GDM1 (cell line): Measurements from ENCODE around the gene TOMM20.
A peak's percentile ranks its signal among the peaks of the same experiment; 100 is the strongest.
"Not testable (repeated sequence)": the region's sequence is repeated elsewhere in the genome, so short reads cannot be mapped to it uniquely, and the experiment has no call there.

ENCODE experiments used
- DNase-seq: peaks from one replicate; lab custom pipeline; 2025; lab: John Stamatoyannopoulos, UW

TOMM20 gene

DNA sequence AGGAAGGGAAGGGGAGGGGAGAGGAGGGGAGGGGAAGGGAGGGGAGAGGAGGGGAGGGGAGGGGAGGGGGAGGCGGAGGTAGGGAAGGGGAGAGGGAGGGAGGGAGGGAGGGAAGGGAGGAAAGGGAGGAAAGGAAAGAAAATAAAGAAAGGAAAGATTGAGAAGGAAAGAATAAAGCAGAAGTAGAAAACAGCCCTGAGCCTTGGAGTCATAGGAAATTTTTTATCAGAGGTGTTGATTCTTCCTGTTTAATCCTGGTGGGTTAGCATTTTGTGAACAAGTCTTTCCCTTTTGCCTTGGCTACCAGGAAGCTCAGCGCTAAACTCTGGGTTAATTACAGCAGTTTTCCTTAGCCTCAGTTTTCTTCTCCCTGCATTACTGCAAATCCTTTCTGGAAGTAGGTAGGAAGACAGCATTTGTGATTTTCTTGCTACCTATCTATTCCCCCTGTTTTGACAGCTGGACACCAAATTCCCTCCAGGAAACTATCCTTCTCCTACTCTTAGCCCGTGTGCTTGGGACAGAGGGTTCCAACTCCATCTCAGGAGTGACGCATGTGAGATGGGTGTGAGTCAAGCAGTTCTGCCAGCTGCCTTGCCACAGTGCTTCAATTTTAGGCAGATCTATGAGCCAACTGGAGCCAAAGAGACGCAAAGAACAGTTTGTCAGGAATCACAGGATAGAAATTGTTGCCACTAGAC, 26.9 kb downstream of the TOMM20 start:
- DNase-seq, result no peak

DNA sequence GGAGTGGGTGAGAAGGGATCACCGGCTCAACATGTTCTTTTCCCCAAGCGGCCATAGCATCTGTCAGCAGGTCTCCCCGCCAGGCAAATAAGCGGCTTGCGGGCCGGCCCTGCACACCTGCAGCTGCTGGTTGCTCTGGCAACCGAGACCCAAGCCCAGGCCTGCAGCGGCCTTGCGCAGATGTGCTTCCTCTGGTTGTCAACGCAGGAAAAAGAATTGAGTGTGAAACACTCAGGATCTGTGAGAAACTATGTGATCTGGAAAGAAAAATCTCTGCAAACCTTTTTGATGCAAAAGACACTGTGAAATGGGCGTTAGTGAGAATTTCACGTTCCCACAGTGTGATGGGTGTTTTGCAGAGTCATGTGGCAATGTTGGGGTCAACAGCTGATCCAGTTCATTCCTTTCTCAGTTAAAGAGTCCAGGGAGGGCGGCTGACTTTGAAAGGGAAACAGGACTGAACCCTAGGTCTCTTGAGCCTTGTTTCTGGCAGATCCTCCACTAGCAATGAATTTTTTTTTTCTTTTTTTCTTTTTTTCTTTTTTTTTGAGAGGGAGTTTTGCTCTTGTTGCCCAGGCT, 28.4 kb downstream of the TOMM20 start:
- no peak for DNase-seq

DNA sequence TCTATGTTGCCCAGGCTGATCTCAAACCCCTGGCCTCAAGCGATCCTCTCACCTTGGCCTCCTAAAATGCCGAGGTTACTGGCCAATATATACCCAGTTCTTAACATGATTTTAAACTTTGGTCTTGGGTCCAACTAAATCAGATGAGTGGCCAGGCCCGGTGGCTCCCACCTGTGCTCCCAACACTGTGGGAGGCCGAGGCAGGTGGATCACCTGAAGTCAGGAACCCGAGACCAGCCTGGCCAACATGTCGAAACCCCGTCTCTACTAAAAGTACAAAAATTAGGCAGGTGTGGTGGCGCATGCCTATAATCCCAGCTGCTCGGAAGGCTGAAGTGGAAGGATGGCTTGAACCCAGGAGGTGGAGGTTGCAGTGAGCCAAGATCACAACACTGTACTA, 29.6 kb downstream of the TOMM20 start:
- no peak for DNase-seq

DNA sequence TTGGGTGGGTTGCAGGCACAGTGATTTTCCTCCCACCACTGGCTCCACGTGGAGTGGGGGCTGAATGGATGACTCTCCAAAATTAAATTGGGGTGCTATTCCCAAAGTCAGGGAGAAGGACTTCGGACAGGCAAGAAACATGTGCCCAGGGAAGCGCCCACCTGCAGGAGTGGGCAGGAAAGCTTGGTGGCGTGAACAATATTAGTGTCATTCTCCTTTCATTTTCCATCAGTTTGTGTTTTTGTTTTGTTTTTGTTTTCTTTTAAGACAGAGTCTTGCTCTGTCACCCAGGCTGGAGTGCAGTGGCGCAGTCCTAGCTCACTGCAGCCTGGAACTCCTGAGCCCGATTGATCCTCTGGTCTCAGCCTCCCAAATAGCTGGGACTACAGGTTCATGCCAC, 30.1 kb downstream of the TOMM20 start:
- DNase-seq, result no peak

DNA sequence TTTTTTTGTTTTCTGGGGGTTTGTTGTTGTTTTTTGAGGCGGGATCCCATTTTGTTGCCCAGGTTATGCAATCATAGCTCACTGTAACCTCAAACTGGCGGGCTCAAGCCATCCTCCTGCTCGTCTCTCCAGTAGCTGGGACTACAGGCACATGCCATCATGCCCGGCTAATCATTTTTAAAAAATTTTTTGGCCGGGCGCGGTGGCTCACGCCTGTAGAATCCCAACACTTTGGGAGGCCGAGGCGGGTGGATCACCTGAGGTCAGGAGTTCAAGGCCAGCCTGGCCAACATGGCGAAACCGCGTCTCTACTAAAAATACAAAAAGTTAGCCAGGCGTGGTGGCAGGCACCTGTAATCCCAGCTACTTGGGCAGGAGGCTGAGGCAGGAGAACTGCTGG, 31.1 kb downstream of the TOMM20 start:
- not testable (repeated sequence) for DNase-seq

DNA sequence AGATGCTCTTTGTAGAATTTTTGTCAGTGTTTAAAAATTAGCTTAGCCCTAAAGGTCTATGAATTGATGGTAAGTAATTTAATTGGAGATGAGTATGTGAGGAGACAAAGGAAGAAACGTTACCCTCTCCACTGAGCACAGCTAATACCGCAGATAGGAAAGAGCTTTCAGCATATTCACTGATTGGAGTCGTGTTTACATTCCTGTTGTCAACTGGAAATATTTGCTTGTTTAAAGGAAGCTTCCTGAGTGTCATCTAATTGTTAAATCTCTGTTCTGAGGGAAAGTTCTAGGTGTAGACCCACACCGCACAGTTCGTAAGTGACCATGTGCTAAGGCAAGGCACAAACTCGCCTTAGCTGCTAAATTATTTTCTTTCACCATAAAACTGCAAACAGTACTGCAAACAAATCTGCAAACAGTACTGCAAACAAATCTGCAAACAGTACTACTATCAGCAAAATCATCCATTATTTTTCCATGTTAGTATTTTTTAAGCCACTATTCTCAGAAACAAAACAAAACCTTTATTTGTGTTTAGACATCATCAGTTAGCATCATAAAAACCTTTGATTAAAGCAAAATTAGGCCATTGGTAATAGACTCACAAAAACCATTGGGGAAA, 32.6 kb downstream of the TOMM20 start:
- no peak for DNase-seq

DNA sequence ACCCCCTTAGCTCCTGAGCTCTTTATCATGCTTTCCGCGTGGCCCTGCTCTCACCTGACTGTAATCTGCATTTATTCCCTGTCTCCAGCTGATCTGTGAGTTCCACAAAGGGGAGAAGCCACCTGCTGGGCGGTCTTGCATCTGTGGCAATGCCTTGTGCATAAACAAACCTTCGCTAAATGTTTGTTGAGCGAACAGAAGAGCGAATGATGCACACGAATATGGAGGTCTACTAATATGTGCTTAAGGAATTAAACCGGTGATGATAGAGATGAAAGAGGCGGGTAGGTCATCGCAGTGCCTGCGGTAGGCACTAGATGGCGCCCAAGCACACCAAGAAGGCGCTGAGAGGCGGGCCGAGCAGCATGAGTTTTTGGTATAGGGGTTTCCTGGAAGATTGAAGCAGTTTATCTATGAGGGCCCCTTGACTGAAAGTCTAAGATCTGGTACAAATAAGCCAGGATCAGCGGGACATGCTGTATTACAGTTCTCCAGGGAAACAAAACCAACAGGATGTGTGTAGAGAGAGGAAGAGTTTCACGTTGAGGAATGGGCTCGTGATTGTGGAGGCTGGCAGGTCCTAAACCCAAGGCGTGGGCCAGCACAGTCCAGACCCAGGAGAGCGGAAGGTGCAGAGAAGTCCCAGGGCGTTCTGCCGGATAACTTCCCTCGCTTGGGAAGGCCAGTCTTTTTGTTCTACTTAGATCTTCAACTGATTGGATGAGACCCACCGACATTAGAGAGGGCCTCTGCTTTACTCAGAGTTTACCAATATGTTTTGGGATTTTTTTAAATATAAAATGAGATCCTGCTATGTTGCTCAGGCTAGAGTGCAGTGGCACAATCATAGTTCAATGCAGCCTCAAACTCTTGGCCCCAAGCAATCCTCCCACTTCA, 34.7 kb downstream of the TOMM20 start:
- peak; percentile 61 for DNase-seq

DNA sequence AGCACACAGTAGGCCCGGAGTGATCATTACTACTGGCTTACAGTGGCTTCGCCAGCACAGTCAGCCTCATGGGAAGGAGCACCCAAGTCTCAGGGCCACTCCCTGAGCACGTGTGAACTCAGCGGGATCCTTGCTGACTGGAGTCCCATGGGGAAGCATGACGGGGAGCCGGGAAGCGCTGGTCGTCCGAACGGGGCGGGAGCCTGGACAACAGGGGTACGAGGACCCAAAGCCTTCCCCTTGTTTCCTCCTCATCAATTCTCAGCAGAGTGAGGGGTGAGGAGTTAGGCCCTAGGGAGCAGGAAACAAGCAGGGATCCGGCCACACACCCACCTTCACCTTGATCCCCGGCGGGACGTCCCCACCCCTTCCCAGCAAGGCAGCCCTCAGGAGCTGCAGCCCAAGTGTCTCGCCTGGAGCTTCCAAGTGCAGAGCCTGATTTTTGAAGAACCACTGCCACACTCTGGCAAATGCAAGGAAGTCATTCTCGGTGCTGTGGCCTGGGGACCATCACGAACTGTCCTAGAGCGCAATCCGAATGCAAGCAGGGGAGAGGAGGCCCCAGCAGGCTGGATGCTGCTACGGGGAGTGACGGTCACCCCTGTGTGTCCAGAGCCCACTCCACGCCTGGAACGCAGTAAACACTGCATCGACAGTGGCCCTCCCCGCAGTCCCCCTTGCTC, 35.5 kb downstream of the TOMM20 start:
- peak; percentile 36 for DNase-seq

DNA sequence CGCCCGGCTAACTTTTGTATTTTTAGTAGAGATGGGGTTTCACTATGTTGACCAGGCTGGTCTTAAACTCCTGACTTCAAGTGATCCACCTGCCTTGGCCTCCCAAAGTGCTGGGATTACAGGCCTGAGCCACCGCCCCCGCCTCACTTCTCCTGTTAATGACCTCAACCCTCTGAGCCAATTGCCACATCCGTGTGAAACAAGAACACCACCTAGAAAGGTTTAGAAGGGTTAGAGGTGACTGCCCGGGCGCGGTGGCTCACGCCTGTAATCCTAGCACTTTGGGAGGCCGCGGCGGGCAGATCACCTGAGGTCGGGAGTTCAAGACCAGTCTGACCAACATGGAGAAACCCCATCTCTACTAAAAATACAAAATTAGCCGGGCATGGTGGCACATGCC, 36.2 kb downstream of the TOMM20 start:
- DNase-seq, result not testable (repeated sequence)

DNA sequence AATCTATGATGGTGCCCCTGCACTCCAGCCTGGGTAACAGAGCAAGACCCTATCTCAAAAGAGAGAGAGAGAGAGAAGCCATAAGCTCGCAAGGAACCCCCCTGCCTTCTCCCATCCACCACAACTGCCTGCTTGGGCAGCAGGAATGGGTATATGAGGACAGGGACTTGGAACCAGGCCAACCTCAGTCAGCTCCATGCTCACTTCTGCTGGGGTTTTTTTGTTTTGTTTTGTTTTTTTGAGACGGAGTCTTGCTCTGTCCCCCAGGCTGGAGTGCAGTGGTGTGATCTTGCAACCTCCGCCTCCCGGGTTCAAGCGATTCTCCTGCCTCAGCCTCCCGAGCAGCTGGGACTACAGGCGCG, 36.6 kb downstream of the TOMM20 start:
- not testable (repeated sequence) for DNase-seq

DNA sequence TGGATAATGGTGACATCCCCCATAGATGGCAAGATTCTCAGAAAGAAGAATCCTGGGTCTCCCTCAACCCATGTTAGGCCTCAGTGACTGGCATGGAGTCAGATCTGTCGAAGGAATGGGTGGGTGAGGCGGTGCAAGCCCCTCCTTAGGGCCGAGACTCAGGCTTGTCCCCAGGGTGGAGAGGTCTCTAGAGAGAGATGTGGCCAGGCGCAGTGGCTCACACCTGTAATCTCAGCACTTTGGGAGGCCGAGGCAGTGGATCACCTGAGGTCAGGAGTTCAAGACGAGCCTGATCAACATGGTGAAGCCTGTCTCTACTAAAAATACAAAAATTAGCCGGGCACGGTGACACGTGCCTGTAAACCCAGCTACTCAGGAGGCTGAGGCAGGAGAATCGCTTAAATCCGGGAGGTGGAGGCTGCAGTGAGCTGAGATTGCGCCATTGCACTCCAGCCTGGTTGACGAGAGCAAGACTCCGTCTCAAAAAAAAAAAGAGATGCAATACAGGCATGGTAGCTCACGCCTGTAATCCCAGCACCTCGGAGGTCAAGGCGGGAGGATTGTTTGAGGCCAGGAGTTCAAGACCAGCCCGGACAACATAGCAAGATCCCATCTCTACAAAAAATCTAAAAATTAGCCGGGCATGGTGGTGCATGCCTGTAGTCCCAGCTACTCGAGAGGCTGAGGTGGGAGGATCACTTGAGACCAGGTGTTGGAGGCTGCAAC, 37.2 kb downstream of the TOMM20 start:
- not testable (repeated sequence) for DNase-seq

DNA sequence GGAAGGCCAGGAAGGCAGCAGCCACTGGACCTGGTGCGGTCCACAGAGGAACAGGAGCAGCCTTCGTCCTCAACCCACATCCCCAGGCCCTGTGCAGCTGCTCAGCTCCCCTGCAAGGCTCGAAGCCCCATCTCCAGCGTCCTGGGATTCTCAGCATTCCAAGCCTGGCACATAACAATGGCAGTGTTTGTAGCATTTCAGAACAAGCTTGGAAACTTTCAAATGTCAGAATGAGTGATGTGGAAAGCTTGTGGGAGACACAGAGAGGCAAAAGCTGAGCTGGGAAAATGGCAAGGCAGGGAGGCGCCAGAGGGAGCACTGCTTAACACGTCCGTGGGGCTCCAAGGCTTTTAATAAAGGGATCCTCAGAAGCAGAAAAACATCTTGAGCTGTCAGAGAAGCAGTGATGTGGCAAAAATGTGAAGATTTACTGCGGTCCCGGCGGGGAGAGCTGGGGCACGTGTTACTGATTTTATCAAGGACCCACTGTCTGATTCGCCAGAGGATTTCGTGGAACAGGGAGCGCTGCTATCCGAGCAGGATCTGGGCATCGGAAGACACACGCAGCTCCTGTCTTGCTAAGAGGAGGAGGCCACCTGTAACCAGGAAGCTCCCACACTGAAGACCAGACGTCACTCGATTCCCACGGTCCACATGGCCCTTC, 38.1 kb downstream of the TOMM20 start:
- no peak for DNase-seq

DNA sequence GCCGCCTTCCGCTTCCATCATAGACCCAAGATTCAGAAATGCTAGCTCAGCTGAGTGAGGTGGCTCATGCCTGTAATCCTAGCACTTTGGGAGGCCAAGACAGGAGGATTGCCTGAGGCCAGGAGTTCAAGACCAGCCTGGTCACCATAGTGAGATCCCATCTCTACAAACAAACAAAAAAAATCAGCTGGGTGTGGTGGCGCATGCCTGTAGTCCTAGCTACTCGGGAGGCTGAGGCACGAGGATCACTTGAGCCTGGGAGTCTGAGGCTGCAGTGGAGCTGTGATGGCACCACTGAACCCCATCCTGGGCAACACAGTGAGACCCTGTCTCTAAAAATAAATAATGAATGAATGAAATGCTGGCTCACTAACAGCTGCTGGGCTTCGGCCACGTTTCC, 39.7 kb downstream of the TOMM20 start:
- no peak for DNase-seq

DNA sequence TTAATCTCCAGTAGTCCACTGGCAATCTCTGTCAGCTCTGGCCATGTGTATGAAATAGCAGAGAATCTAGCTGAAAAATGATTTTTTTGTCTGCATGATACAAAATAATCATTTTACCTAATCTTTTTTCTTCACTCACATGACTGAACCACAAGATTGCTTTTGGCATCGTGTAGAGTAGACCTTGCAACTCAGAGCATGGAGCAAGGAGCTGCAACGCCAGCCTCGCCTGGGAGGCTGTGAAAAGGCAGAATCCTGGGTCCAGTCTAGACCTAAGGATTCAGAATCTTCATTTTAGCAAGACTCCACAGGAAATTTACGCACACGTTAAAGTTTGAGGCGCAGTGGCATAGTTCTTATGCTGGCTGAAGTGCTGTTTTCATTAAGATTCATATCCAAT, 40.2 kb downstream of the TOMM20 start:
- DNase-seq, result no peak

DNA sequence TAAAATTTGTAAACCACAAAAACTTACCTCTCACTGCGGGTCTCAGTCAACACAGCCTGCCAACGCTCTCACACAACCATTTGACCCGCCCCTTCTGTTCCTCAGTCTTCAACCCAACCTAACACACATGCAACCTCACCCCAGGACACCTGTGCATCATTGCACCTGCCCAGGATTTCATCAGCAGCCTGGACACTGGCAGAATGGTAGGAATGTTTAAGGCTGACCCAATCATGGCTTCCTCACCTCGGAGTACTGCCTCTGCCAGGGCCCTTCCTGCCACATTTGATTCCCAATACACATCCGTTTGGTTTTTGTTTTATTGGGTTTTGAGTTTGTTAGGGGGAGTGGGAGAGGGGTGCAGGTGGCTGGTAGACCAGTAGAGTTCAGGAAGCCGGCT, 40.7 kb downstream of the TOMM20 start:
- DNase-seq, result no peak

DNA sequence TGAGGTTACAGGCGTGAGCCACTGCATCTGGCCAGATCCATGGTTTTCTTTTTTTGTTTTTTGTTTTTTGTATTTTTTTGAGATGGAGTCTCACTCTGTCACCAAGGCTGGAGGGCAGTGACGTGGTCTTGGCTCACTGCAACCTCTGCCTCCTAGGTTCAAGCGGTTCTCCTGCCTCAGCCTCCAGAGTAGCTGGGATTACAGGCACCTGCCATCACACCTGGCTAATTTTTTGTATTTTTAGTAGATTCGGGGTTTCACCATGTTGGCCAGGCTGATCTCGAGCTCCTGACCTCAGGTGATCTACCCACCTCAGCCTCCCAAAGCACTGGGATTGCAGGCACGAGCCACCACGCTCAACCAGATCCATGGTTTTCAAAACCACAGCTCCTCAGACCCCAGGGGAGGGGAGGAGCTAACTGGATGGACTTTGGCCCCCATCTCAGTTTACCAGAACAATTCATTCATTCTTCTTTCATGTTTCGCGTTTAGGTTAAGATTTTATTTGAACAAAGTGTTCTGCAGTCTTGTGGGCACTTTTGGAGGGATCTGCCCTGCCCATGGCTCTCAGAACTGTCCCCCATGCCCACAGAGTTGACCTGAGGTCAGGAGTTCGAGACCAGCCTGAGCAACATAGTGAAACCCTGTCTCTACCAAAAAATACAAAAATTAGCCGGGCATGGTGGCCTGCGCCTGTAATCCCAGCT, 43.1 kb downstream of the TOMM20 start:
- DNase-seq, result not testable (repeated sequence)

DNA sequence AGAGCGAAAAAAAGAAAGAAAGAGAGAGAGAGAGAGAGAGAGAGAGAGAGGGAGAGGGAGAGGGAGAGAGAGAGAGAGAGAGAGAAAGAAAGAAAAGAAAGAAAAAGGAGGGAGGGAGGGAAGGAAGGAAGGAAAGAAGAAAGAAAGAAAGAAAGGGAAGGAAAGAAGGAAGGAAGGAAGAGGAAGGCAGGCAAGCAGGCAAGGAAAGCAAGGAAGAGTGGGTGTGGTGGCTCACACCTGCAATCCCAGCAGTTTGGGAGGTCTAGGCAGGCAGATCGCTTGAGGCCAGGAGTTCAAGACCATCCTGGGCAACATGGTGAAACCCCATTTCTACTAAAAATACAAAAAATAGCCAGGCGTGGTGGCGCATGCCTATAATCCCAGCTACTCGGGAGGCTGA, 47.8 kb downstream of the TOMM20 start:
- DNase-seq, result not testable (repeated sequence)

DNA sequence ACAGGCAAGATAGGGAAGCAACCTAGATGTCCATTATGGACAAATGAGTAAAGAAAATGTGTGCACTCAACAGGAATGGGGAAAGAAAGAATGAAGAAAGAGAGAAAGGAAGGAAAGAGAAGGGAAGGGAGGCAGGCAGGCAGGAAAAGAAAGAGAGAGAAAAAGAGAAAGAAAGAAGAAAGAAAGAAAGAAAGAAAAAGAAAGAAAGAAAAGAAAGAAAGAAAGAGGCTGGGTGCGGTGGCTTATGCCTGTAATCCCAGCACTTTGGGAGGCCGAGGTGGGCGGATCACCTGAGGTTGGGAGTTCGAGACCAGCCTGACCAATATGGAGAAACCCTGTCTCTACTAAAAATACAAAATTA, 48.4 kb downstream of the TOMM20 start:
- not testable (repeated sequence) for DNase-seq

DNA sequence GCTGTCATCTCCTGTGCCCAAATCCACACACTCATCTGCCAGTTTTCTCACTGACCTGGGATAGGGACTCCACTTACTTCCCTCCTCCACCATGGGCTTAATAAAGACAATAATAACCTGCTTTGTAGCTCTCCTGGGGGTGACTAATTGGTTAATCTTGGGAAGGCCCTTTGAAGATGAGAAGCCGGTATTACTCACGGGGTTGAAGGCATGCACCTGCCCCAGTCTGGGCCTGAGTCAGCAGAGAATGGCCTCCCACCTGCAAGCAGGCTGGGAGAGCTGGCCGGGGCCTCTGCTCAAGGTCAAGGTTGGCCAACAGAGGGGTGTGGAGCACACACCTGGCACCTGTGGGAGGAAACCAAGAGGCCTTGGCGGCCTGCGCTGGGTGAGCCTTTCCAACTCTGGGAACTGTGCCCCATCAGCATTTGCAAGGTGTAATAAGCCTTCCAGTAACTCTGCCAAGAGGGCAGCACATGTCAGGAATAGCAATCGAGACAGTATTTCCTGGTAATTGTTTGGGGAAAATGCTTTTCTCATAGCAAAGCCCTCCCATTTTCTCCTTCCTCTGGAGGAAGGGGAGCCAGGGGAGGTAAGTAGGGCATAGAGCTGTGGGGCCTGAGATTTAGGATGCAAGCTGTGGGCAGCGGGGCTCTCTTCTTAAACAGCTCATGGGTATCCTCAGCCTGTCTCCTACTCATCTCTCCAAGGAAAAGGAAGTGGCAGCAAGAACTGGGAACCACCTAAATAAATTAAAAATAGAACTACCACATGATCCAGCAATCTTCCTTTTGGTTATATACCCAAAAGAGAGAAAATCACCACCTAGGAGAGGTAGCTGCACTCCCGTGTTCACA, 49.0 kb downstream of the TOMM20 start:
- no peak for DNase-seq
